Glomerular endothelial cell (primary cell): ENCODE results near the gene KPNA3. TPM values are rescaled to one million over a fixed set of nuclear protein-coding genes. Genes with fewer than 3 reads are reported as not detected.
"Not testable (repeated sequence)": the region's sequence is repeated elsewhere in the genome, so short reads cannot be mapped to it uniquely, and the experiment has no call there.

Experiments used
- DNase-seq: peaks from one replicate; pipeline ENCODE4 v3.0.0-alpha.2; 2011; ENCODE audit warnings: low read depth, low spot score; ENCODE audit errors: extremely low read depth
- total RNA-seq: library from RNA; depleted of rRNA; stranded (reverse); fragments of >200 nt; gene quantifications from 2 replicates; pipeline ENCODE4 v1.2.3, GENCODE V29; 2015

The KPNA3 gene
- total RNA-seq, 1 donor from 2014 or later: 42.7 TPM

DNA sequence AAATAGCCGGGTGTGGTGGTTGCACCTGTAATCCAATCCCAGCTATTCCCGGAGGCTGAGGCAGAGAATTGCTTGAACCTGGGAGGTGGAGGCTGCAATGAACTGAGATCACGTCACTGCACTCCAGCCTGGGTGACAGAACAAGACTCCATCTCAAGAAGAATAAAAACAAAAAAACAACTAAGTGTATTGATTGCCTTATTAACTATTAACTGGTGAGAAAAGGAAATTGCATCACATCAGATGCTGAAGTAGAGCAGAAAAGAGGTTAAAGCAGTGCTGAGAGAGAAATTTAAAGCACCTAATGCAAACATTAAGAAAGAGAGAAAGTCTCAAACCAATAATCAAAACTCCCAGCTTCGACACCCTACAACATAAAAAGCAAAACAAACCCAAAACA lies 38.3 kb downstream of the KPNA3 start:
- DNase-seq: no peak

DNA sequence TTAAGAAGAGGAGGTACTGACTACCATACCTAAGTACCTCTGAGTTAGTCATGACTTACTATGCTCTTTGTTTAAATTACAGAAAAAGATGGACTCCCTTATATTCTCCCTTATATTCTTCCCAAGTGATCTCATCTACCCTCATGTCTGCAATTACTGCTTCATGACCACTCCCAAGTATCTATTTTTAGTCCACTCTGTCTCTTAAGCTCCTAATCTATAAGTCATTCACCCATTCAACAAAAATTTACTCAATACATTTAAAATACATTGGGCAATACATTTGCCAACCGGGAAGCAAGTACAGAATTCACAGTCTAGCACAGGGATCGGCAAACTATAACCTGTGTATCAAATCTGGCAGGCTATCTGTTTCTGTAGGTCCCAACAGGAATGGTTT lies 42.6 kb downstream of the KPNA3 start:
- no peak for DNase-seq

DNA sequence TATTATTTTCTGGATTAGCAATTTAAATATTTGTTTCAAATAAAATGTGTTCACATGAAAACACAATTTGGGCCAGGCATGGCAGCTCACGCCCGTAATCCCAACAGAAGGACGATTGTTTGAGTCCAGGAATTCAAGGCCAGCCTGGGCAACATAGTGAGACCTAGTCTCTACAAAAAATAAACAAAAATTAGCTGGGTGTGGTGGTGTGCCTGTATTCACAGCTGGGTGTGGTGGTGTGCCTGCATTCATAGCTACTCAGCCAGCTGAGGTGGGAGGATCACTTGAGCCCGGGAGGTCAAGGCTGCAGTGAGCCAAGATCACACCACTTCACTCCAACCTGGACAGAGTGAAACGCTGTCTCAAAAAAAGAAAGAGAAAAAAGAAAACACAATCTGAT lies 46.4 kb downstream of the KPNA3 start:
- no peak for DNase-seq

DNA sequence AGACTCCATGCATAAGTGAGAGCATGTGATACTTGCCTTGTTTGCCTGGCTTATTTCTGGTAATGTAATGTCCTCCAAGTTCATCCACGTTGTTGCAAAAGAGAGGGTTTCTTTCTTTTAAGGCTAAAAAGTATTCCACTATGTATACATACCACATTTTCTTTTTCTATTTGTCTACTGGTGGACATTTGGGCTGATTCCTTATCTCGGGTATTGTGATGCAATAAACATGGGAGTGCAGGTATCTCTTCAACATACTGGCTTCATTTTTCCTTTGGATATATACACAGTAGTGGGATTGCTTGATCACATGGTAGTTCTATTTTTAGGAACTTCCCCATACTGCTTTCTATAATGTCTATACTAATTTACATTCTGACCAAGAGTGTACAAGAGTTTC lies 51.6 kb downstream of the KPNA3 start:
- no peak for DNase-seq

DNA sequence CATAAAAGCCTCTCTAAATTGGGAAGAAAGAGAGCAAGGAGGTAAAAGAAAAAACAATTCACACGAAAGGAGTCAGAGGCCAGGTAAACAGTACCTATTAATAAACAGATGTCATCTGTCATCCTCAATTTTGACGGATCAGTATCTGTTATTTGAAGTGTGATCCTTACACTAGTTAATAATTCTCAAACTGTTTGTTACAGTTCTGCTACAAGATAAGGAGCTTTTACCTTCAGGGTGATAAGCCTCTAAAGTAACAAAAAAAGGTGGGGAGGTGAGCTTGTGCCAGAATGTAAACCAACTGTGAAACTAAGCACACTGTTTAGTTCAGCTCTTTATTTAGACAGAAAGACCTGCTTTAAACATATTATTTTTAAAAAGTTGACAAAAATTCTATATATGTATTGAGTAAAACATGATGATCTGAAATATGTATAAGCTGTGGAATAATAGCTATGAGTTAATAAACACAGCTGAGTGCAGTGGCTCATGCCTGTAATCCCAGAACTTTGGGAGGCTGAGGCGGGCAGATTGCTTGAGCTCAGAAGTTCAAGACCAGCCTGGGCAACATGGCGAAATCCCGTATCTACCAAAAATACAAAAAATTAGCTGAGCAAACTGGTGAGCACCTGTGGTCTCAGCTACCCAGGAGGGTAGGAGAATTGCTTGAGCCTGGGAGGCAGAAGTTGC lies 52.8 kb downstream of the KPNA3 start:
- no peak for DNase-seq

DNA sequence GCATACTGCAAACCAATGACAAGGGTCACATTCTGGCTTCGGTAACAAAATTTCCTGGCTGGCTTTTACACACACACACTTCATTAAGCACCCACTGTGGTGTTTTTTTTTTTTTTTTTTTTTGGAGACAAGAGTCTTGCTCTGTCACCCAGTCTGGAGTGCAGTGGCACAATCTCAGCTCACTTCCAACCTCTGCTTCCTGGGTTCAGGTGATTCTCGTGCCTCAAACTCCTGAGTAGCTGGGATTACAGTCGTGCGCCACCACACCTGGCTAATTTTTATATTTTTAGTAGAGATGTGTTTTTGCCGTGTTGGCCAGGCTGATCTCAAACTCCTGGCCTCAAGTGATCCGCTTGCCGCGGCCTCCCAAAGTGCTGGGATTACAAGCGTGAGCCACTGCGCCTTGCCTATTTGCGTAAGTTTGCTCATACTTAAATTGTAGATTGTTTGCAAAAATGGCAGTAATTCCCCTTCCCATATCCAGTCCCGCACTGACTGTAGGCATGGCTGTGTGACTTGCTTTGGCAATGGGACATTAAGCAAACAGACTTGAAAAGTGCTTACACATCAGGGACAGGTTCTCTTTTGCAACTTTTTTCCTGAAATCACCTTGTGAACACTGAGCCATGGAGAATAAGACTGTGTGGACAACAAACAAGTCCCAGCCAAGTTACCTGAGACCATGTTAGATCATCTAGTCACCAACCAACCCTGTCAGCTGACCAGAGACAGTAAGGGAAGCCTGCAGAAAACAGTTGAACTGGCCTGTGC lies 59.1 kb downstream of the KPNA3 start:
- DNase-seq: no peak

DNA sequence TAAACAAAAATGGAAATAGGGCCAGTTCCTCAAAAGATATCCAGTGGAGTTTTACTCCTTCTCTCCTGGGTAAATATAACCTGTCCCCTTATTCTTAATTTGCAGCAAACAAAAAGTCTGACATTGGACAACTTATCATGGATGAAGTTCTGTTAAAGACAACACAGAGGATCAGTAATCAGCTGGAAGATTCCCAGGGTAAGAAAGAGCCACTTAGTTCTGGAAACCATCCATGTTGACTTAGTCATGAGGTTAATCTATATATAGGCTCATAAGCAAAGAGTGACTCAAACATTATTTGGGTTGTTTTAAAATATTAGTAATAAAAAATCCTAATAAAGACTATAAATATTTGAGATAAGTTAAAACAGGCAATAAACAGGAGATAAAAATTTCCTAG lies 60.7 kb downstream of the KPNA3 start:
- DNase-seq: no peak

DNA sequence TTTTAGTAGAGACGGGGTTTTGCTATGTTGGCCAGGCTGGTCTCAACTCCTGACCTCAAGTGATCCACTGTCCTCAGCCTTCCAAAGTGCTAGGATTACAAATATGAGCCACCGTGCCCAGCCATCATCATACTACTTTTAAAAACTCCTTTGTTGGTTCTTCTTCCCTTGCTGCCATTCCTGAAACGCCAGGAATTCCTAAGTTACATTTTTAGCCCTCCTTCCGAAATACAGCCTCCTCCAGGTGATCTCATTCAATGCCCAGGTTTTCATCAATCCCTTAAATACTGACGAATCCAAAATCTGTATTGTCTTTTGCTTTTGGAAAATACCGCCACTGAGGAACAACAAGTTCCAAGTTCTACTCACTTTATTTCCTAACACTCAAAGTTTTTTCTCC lies 75.9 kb downstream of the KPNA3 start:
- DNase-seq: no peak

DNA sequence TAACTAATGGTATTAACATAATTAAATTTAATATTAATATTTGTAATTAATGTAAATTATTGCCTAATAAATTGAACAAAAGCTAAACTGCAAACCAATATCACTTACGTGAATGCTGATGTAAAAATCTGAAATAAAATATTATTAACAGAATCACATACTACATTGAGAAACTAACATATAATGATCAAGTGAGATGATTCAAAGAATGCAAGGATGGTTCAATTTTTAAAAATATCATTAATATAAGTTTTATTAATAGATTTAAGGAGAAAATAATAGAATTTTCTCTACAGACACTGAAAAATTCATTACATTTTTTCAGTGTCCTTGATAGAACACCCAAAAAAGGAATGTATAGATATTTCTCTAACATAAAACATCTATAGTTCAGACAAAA lies 77.7 kb downstream of the KPNA3 start:
- no peak for DNase-seq

DNA sequence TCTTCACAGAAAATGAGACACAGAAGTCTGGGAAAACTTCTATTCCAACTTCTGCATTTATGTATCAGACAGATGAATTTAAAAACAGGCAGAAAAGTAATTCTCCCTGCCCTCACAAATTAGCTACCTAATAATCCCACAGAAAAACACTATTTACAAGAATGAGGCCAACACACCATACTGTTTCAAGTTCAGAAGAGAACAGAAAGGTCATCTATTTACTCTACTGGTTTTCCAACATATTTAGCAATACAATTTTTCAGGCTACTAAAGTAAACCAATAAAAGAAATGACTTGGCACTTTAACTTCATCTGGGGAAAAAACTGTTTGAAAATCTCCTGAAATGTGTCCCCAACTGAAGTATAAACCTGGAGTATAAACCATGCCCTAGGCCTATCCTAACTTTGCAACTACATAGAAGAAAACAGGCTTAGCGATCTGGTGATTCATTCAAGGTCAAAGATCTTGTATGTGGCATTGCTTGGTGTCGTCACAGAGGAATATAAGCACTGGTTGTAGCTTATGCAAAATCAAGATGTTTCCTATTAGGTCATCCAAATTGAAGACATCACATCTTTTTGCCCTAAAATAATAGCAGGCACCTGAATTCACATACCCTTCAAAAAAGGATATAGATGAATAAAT lies 81.1 kb downstream of the KPNA3 start:
- DNase-seq: no peak

DNA sequence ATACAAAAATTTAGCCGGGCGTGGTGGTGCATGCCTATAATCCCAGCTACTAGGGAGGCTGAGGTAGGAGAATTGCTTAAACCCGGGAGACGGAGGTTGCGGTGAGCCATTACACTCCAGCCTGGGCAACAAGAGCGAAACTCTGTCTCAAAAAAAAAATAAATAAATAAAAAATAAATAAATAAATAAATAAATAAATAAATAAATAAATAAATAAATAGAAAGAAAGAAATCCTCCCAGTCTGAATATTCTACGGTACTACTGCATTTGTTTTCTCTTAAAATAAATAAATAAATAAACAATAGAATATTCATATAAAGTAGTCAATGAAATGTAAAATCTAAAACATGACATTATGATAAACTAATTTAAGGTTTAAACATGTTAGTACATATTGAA lies 88.2 kb downstream of the KPNA3 start:
- not testable (repeated sequence) for DNase-seq

DNA sequence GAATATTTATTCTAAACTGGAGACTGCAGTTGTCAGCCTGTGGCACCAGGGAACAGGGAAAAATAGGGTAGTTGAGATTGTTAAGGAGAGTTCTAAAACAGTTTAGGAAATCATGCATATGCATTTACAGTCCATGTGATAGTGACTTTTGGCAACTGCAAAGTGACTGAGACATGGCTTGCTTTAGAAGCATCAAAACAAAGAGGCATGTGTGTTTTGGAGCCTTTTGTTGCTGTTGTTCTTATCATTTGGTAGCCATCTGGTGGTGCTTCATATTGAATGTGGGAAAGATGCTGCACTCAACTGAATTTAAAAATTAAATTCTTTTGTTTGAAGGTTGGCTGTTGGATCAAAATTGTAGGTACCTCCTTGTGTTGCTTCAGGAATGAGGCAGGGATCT lies 91.0 kb downstream of the KPNA3 start:
- DNase-seq: no peak

DNA sequence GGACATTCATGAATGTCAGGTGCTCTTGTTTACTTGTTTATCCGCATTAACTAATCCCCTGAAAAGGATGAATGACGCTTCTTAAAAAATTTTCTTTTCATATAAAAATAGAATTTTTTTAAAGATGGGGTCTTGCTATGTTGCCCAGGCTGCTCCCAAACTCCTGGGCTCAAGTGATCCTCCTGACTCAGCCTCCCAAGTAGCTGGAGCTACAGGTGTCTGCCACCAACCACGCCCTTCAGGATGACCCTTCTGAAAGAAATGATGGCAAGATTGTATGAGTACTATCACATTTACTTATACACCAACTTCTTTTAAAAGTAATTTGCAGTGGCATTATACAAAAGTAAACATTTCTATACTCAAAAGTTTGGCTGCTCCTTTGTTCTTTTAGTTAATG lies 95.0 kb downstream of the KPNA3 start:
- DNase-seq: no peak

DNA sequence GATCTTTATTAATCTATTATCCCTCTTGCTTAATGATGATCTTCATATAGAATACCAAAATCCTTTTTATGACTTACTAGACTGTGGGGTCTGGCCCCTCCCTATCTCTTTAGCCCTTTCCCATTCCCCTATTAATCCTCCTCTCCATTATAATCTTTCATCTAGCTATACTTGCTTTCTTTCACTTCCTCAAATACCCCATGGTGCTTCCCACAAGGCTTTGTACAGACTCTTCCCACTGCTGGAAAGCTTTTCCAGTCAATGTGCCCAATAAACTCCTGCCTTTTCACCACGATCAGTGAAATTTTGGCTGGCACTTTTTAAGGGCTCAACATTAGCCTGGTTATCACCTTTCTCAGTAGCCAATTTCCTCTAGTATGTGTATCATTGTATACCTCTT lies 98.0 kb downstream of the KPNA3 start:
- DNase-seq: no peak

DNA sequence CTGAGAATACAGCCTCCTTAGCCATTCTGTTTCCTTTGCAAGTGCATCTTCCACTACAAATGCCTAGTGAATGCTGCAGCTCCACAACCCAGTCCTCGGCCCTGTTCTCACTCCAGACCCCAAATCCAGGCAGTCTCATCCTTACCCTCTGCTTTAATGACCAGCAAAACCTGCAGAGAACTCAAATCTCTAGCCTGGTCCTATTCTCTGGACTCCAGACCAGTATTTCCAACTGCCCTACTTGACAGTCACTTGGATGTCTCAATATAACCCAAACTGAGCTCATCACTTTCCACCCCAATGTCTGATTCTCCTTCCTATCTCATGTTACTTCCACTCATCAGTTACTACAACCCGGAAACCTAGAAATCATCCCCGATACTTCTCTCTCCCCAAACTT lies 98.6 kb downstream of the KPNA3 start:
- DNase-seq: no peak

DNA sequence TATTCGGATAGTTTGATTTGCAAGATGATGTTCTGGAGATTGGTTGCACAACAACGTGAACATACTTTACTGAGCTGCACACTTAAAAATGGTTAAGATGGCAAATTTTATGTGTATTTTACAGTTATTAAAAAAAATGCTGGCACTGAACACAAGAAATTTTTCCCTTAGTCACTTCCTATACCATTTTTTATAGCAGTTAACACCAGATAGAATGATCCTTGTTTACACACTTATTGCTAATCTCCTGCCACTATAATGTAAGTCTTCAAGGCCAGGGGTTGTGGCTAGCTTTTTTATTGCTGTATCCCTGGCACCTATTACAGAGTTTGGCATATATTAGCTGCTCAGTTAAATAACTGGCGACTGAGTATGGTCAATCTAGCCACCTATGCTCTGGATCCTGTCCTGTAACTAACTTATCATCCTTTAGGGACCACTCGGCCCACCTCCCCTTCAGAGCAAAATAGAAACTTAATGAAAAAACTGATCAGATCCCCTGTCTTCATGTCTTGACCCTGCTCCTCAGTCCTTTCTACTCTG lies 99.2 kb downstream of the KPNA3 start:
- DNase-seq: no peak

DNA sequence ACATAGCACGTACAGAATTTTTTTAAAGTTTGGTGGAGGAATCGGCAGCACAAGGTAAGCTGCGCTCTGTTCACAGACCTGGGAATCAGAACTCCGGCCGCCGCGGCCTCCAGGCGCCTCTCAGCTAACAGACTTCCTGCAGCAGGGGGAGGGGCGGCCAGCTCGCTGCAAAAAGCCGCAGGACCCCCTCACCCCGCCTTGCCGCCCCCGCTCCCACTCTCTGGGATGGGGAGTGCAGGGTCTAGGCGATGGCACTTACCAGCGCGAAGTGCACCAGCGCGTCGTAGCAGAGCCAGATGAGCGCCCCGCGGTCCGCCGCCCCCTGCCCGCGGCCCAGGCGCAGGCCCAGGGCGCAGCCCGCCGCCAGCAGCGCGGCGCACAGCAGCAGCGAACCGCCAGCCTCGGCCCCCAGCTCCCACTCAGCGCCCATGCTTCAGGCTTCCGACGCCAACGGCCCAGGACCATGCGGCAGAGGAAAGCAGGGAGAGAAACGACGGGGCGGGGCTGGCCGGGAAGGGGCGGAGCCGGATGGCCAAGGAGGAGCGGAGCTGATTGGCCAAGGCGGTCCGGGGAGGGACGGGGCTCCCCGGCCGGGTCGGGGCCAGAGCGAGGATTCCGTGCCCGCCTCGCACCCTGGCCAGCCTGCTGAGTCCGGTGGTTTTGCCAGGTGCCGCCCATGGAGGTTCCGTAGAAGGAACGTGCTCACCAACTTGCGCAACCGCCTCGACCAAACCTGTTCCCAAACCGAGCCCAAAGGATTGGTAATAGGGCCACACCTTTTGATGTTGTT lies 101.3 kb downstream of the KPNA3 start, which contains the start of gene EBPL:
TSS of gene EBPL (minus strand) at position 492 of the 790 bp plus-strand sequence. CDS start at position 430, 62 bp downstream.
- DNase-seq: no peak

DNA sequence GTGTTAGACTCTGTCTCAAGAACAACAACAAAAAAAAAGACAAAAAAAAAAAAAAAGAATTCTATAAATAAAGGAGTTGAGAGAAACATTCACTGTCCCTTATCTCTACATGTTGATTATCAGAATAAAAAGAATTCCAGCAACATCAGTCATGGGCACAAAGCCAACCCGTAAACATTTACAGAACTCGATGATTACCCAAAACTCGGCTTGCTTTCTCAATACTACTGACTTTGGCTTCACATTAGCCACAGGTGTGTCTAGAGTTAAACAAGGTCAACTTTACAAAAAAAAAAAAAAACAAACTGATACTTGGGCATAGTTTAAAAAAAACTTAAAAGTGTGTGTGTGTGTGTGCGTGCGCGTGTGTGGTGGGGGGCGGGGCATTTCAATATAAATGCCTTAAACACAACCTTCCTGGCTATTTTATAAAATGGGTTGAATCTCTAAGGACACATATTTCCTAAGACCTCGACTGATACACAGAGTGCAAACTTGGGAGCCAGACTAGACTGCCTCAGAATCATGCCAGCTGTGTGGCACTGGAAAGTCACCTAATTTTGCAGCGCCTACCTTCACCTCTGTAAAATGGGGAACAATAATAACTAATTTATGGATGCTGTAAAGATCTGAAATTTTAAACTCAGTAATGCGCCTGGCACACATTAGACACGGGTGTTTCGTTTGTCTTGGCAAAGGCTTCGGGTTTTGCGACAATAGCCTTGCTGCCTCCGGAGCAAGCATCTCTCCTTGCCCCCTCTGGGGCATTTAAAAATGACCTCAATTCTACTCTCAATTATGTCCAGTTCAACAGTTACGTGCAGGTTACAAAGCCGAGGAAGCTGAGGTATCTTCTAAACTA lies 102.1 kb downstream of the KPNA3 start:
- no peak for DNase-seq

DNA sequence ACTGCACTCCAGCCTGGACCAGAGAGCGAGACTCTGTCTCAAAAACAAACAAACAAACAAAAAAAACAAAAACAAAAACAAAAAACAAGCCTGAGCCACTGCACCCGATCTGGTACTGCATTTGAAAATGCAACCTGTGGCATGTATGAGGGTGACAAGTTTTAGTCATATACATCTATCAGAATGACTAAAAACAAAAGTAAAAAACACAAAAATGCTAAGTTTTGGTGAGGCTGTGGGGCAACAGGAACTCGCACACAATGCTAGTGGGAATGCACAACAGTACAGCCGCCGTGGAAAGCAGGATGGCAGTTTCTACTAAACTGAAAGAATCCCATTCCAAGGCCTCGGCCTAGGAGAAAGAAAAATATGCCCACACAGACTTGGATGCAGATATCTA lies 109.0 kb downstream of the KPNA3 start:
- no peak for DNase-seq
